Keratinocyte (primary cell): ENCODE measurements around the gene PACS2. TPM values are rescaled to one million over a fixed set of nuclear protein-coding genes. Genes with fewer than 3 reads are reported as not detected.

ENCODE experiments used
- DNase-seq: peaks from one replicate; pipeline ENCODE4 v3.0.0-alpha.2; 2011; ENCODE audit warnings: low read depth, missing footprints, low spot score
- FAIRE-seq: peaks from 2 replicates; lab custom pipeline; 2011; peaks lifted over from hg19 to GRCh38; lab: Jason Lieb, UNC
- H2AFZ ChIP-seq: 2 replicates; pipeline ENCODE4 v1.6.0; 2012; ENCODE audit warnings: low read length, control low read depth, inconsistent platforms; ENCODE audit not compliant: control insufficient read depth
- H3K27ac ChIP-seq: 2 replicates; pipeline ENCODE4 v1.5.1; 2011; ENCODE audit warnings: low read length; ENCODE audit not compliant: control insufficient read depth, insufficient read depth
- H3K27me3 ChIP-seq: 3 replicates; pipeline ENCODE4 v1.6.0; 2011; ENCODE audit warnings: low read length; ENCODE audit not compliant: control insufficient read depth, insufficient read depth; ENCODE audit errors: extremely low read depth
- H3K36me3 ChIP-seq, 2 experiments: 2 replicates in 1 of 2; 3 replicates in 1 of 2; pipeline ENCODE4 v1.5.1; 2011; ENCODE audit warnings: low read length in 2 of 2, mild to moderate bottlenecking in 1 of 2; ENCODE audit not compliant: control insufficient read depth in 2 of 2, insufficient read depth in 2 of 2; ENCODE audit errors: extremely low read depth in 1 of 2
- H3K4me1 ChIP-seq: 3 replicates; pipeline ENCODE4 v1.5.1; 2011; ENCODE audit warnings: low read length; ENCODE audit not compliant: control insufficient read depth, insufficient read depth; ENCODE audit errors: extremely low read depth
- H3K4me2 ChIP-seq: 3 replicates; pipeline ENCODE4 v1.6.0; 2011; ENCODE audit warnings: low read depth, low read length; ENCODE audit not compliant: control insufficient read depth, insufficient read depth; ENCODE audit errors: extremely low read depth
- H3K4me3 ChIP-seq, 3 experiments: fragments of 200-600 bp in 1 of 3; sonication (generic) in 1 of 3; 2 replicates in 2 of 3; 3 replicates in 1 of 3; pipeline ENCODE4 v1.5.1; 2011 to 2016; ENCODE audit warnings: low read length in 3 of 3, mild to moderate bottlenecking in 3 of 3, control low read depth in 2 of 3, inconsistent platforms in 1 of 3, low read depth in 1 of 3, mixed read lengths in 1 of 3, mixed run types in 1 of 3, moderate library complexity in 1 of 3; ENCODE audit not compliant: control insufficient read depth in 2 of 3, insufficient read depth in 2 of 3; ENCODE audit errors: extremely low read depth in 1 of 3
- H3K79me2 ChIP-seq: 2 replicates; pipeline ENCODE4 v1.6.0; 2012; ENCODE audit warnings: low read length; ENCODE audit not compliant: control insufficient read depth, insufficient read depth
- H3K9ac ChIP-seq: 3 replicates; pipeline ENCODE4 v1.6.0; 2011; ENCODE audit warnings: low read length; ENCODE audit not compliant: control insufficient read depth, insufficient read depth; ENCODE audit errors: extremely low read depth
- H3K9me1 ChIP-seq: 3 replicates; pipeline ENCODE4 v1.6.0; 2011; ENCODE audit warnings: low read length; ENCODE audit not compliant: control insufficient read depth, insufficient read depth; ENCODE audit errors: extremely low read depth
- H3K9me3 ChIP-seq: 2 replicates; pipeline ENCODE4 v1.5.1; 2012; ENCODE audit warnings: low read depth, low read length; ENCODE audit not compliant: control insufficient read depth
- H4K20me1 ChIP-seq: 3 replicates; pipeline ENCODE4 v1.6.0; 2011; ENCODE audit warnings: low read length; ENCODE audit not compliant: control insufficient read depth, insufficient read depth; ENCODE audit errors: extremely low read depth
- CTCF ChIP-seq, 3 experiments: IDR thresholded peaks in 1 of 3; conservative IDR thresholded peaks in 1 of 3; optimal IDR thresholded peaks in 1 of 3; 2 replicates in 2 of 3; 3 replicates in 1 of 3; pipeline versions ENCODE3 to v1.5.1; 2011; ENCODE audit warnings: low read length in 3 of 3, mild to moderate bottlenecking in 3 of 3, moderate library complexity in 2 of 3, control low read depth in 1 of 3, inconsistent platforms in 1 of 3; ENCODE audit not compliant: insufficient read depth in 2 of 3; ENCODE audit errors: extremely low read depth in 1 of 3
- EZH2 ChIP-seq: IDR thresholded peaks from one replicate; pipeline ENCODE4 v1.6.1; 2012; ENCODE audit warnings: inconsistent platforms, mild to moderate bottlenecking, low read length, moderate library complexity
- dilution Hi-C: fragments of 300-500 bp; cut with MboI; formaldehyde crosslinking; loops from one replicate; pipeline ENCODE4 v1.7.0; 2020; ENCODE audit warnings: low sequenced_read_pairs; ENCODE audit not compliant: extremely low pct_ligation_motif_present
- polyA plus RNA-seq, 5 experiments: library from polyadenylated mRNA; depleted of rRNA in 3 of 5; stranded (reverse) in 3 of 5; stranded (forward) in 1 of 5; unstranded in 1 of 5; fragments of >200 nt; gene quantifications; 1 replicate in 1 of 5; 2 replicates in 3 of 5; 3 replicates in 1 of 5; pipeline versions ENCODE4 v1.2.1 to v1.2.3, GENCODE V29; 2011 to 2012; ENCODE audit warnings: missing spikeins in 2 of 5, low read depth in 1 of 5, low replicate concordance in 1 of 5

Gene PACS2
- polyA plus RNA-seq, 1 donor (not counting 4 experiments of a cell fraction or from before 2014, with no cell fraction given) = 11.8 TPM

GRCh38 chr14:105357626-105358025, 43.1 kb downstream of the PACS2 start:
- no peak overlapping the region for H3K4me3 ChIP-seq
- H3K4me2 ChIP-seq = no peak overlapping the region
- no peak overlapping the region for H3K9ac ChIP-seq
- dilution Hi-C loops = no loop called here
- no peak for TF ChIP-seq CTCF (optimal IDR thresholded peaks at IDR 0.05 in 1 of 3, IDR thresholded peaks at IDR 0.05 in 1 of 3, conservative IDR thresholded peaks at IDR 0.05 in 1 of 3; ENCODE audit: extremely low read depth in 1 of 3, insufficient read depth in 2 of 3, low read length in 3 of 3)
- no peak for TF ChIP-seq EZH2
- FAIRE-seq = no peak
- no peaks in the 10 kb centered on the region for H3K9me3 ChIP-seq
- no peaks in the 10 kb centered on the region for H3K4me1 ChIP-seq
- H3K79me2 ChIP-seq = no peaks in the 10 kb centered on the region
- no peak for DNase-seq
- no peak overlapping the region for H2AFZ ChIP-seq
- no peaks in the 10 kb centered on the region for H3K9me1 ChIP-seq
- no peak overlapping the region for H3K27ac ChIP-seq
- H3K27me3 ChIP-seq = no peaks in the 10 kb centered on the region
- H3K36me3 ChIP-seq = peaks cover 0 to 9% of the 10 kb centered on the region in 2 experiments
- H4K20me1 ChIP-seq = no peaks in the 10 kb centered on the region

GRCh38 chr14:105358140-105358846, 43.7 kb downstream of the PACS2 start:
- Histone ChIP-seq H3K9me3 (no peaks in the 10 kb centered on the region), H3K79me2 (no peaks in the 10 kb centered on the region), H3K4me2 (no peak overlapping the region), H3K27ac (no peak overlapping the region), H3K9ac (no peak overlapping the region), H3K36me3 (peaks cover 0 to 9% of the 10 kb centered on the region in 2 experiments), H3K4me3 (no peak overlapping the region), H4K20me1 (no peaks in the 10 kb centered on the region), H3K9me1 (no peaks in the 10 kb centered on the region), H3K4me1 (no peaks in the 10 kb centered on the region), H3K27me3 (no peaks in the 10 kb centered on the region), H2AFZ (no peak overlapping the region)
- DNase-seq (no peak), FAIRE-seq (no peak)
- TF ChIP-seq CTCF (optimal IDR thresholded peaks at IDR 0.05 in 1 of 3, IDR thresholded peaks at IDR 0.05 in 1 of 3, conservative IDR thresholded peaks at IDR 0.05 in 1 of 3; ENCODE audit: extremely low read depth in 1 of 3, insufficient read depth in 2 of 3, low read length in 3 of 3) (no peak), EZH2 (no peak)
- dilution Hi-C loops = no loop called here
